Medulla oblongata (tissue), 1 donor: Measurements from ENCODE around the gene THAP10.

Source experiments
- DNase-seq: peaks from one replicate; pipeline ENCODE4 v3.0.0-alpha.2; 2015; ENCODE audit errors: extremely low spot score

The THAP10 gene

GRCh38 chr15:70853973-70854665 lies 38.1 kb downstream of the THAP10 start, which contains the start of gene LARP6:
Gene LARP6 (minus strand): TSS chr15:70854157. CDS start chr15:70854088, 69 bp downstream.
- DNase-seq = peak; percentile 37

- no peak for DNase-seq
Observed at GRCh38 chr15:70853318-70853972, 38.8 kb downstream of the THAP10 start.

DNA sequence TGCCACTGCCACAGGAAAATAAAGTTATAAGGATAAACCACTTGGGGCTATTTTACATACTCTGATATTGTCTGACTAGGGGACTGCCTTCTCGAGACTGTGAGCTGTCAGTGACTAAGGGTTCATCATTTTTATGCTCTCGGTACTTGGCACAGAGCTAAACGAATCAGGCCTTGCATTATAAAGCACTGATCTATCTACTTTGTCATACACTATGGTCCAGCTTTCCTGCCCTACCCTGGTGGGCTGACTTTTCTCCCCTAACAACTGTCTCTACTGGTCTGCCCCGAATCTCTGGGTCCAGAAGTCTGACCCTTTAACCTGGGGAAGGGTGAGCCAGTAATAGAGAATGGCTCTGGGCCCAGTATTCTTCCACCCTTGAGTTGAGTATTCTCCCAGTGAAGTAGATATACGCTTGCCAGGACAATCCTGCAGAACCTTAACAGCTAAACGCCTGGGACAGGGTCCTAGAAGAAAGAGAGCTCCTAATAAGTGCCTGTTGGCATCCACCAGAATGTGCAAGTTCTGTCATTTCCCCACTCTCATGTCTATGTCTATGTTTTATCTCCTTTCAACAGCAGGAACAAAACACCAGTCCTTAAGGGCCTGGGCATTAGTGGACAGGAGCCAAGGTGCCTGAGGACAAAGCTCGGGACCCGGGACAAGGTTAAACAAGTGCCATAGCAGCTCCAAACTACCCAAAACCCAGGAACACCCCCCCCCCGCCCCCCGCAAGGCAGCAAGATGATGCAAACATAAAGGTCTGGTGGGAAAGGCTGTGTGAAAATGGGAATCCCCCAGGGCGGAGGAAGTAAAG lies 39.5 kb downstream of the THAP10 start:
- DNase-seq = no peak

DNA sequence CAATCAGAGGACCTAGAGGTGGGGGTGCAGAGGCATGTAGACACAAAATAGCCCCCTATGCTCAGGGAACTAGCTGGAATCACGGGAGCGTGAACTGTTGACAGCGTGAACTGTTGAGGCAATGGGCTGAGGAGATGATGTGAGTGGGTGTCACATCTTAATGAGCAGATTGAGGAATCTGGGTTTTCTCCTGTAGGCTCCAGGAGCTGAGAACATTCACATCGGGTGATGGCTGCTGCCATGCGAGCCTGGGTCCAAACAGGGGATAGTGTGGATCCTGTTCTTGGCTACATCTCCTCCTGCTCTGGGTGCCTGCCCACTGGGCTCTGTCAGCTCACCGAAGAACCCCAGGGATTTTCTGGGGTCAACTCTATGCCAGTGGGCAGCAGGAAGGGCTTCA lies 40.3 kb downstream of the THAP10 start:
- DNase-seq = no peak

- DNase-seq = no peak
Observed at GRCh38 chr15:70845602-70846360, 46.5 kb downstream of the THAP10 start.

- DNase-seq = no peak
Observed at GRCh38 chr15:70837476-70837875, 54.8 kb downstream of the THAP10 start.

- no peak for DNase-seq
Observed at GRCh38 chr15:70835841-70836240, 56.4 kb downstream of the THAP10 start.

DNA sequence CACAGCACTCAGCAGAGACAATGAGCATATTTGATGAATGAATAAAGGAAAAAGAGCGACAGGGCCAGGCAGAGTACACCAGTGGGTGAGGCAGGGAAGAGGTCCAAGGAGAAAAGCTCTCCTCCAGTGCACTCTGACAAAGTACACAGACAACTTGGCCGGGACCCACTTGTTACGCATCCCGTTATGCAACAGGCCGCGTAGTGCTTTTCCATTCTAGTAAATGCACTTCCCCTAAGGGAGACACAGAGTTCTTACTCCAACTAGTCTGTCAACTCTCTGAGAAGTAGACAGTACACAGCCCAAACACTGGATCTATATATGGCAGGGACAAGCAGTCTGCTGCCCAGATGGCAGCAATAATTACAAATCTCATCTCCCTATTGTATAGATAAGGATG lies 56.8 kb downstream of the THAP10 start:
- DNase-seq = peak; percentile 40

GRCh38 chr15:70834999-70835398 lies 57.2 kb downstream of the THAP10 start:
- DNase-seq = no peak

GRCh38 chr15:70833861-70834765 lies 58.1 kb downstream of the THAP10 start:
- no peak for DNase-seq

DNA sequence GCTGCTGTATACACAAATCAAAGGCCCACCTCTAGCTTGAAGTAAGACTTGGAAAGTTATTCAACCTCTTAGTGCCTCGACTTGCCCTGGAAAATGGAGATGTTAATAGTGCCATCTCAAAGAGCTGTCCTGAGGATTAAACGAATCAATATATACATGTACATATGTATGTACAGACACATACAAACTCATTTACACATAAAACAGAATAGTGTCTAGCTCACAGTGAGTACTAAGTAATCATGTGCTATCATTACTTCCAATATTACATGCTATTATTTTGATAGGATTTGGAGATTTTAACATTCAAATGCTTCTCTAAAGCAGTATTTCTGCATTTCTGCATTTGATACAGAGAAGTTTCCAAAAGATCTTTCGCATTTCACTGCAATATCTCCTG lies 58.8 kb downstream of the THAP10 start:
- no peak for DNase-seq

GRCh38 chr15:70832176-70832575 lies 60.1 kb downstream of the THAP10 start:
- no peak for DNase-seq
